CD14-positive monocyte (primary cell): ENCODE results near the gene NECAB2. TPM values are rescaled to one million over a fixed set of nuclear protein-coding genes. Genes with fewer than 3 reads are reported as not detected.

ENCODE experiments used
- DNase-seq, 3 donors: peaks; one replicate each; pipeline ENCODE4 v3.0.0-alpha.2; 2011 to 2022
- H2AFZ ChIP-seq: 2 replicates; pipeline ENCODE4 v1.6.0; 2012; ENCODE audit warnings: mild to moderate bottlenecking, low read depth, low read length, inconsistent platforms; ENCODE audit not compliant: insufficient read depth, poor library complexity, severe bottlenecking
- H3K27ac ChIP-seq, 2 donors: 1 replicate in 1 of 2; 2 replicates in 1 of 2; pipeline ENCODE4 v1.5.1; 2012 to 2013; ENCODE audit warnings: low read length in 2 of 2, control low read depth in 1 of 2, inconsistent platforms in 1 of 2, low read depth in 1 of 2, mild to moderate bottlenecking in 1 of 2
- H3K27me3 ChIP-seq, 2 donors: one replicate each; pipeline versions ENCODE4 v1.6.0 to v1.6.1; 2011 to 2013; ENCODE audit warnings: low read length in 2 of 2; ENCODE audit not compliant: control insufficient read depth in 2 of 2, insufficient read depth in 2 of 2
- H3K36me3 ChIP-seq, 2 donors: replicated peaks in 1 of 2; 1 replicate in 1 of 2; 2 replicates in 1 of 2; pipeline versions ENCODE4 v1.5.1 to v1.6.1; 2012 to 2013; ENCODE audit warnings: low read length in 2 of 2, control low read depth in 1 of 2, inconsistent platforms in 1 of 2, mild to moderate bottlenecking in 1 of 2; ENCODE audit not compliant: insufficient read depth in 2 of 2, control insufficient read depth in 1 of 2
- H3K4me1 ChIP-seq, 2 donors: 1 replicate in 1 of 2; 2 replicates in 1 of 2; pipeline versions ENCODE4 v1.5.1 to v1.6.1; 2012 to 2013; ENCODE audit warnings: low read length in 2 of 2, control low read depth in 1 of 2, inconsistent platforms in 1 of 2, mild to moderate bottlenecking in 1 of 2, moderate library complexity in 1 of 2; ENCODE audit not compliant: insufficient read depth in 2 of 2, control insufficient read depth in 1 of 2
- H3K4me2 ChIP-seq: replicated peaks from 2 replicates; pipeline ENCODE3; 2012; ENCODE audit warnings: low read length, moderate library complexity, mild to moderate bottlenecking; ENCODE audit not compliant: poor library complexity, severe bottlenecking; ENCODE audit errors: extremely low read depth
- H3K4me3 ChIP-seq, 3 experiments: fragments of 200-600 bp in 1 of 3; sonication (generic) in 1 of 3; replicated peaks in 1 of 3; 1 replicate in 2 of 3; 2 replicates in 1 of 3; pipeline ENCODE4 v1.5.1; 2011 to 2013; ENCODE audit warnings: low read length in 3 of 3, mild to moderate bottlenecking in 3 of 3, control low read depth in 2 of 3, low read depth in 2 of 3, inconsistent platforms in 1 of 3, moderate library complexity in 1 of 3
- H3K79me2 ChIP-seq: 2 replicates; pipeline ENCODE4 v1.6.0; 2012; ENCODE audit warnings: mild to moderate bottlenecking, control low read depth, inconsistent platforms, low read length, moderate library complexity; ENCODE audit not compliant: insufficient read depth
- H3K9ac ChIP-seq: 2 replicates; pipeline ENCODE4 v1.6.0; 2017; ENCODE audit warnings: low read length, mild to moderate bottlenecking; ENCODE audit not compliant: insufficient read depth, poor library complexity, severe bottlenecking
- H3K9me3 ChIP-seq, 2 donors: replicated peaks in 1 of 2; 1 replicate in 1 of 2; 2 replicates in 1 of 2; pipeline versions ENCODE4 v1.5.1 to v1.6.1; 2012 to 2013; ENCODE audit warnings: low read length in 2 of 2, control low read depth in 1 of 2; ENCODE audit not compliant: control insufficient read depth in 1 of 2, insufficient read depth in 1 of 2
- H4K20me1 ChIP-seq: 2 replicates; pipeline ENCODE4 v1.6.0; 2012; ENCODE audit warnings: mild to moderate bottlenecking, low read length, control low read depth, moderate library complexity; ENCODE audit not compliant: insufficient read depth
- H3K27ac Mint-ChIP-seq, 7 donors: one replicate each; pipeline ENCODE4 v1.8.0; 2020; ENCODE audit warnings: mild to moderate bottlenecking in 7 of 7, mixed read lengths in 7 of 7, moderate library complexity in 6 of 7, inconsistent platforms in 2 of 7
- H3K27me3 Mint-ChIP-seq, 3 donors: one replicate each; pipeline ENCODE4 v1.8.0; 2021 to 2022; ENCODE audit warnings: low read depth in 3 of 3, mild to moderate bottlenecking in 3 of 3, mixed read lengths in 3 of 3, moderate library complexity in 3 of 3, inconsistent platforms in 1 of 3
- H3K36me3 Mint-ChIP-seq, 2 donors: one replicate each; pipeline ENCODE4 v1.8.0; 2020; ENCODE audit warnings: mixed read lengths in 2 of 2, inconsistent platforms in 1 of 2, mild to moderate bottlenecking in 1 of 2
- H3K4me1 Mint-ChIP-seq: one replicate; pipeline ENCODE4 v1.8.0; 2020; ENCODE audit warnings: mild to moderate bottlenecking, mixed read lengths
- H3K4me3 Mint-ChIP-seq, 2 donors: one replicate each; pipeline ENCODE4 v1.8.0; 2020; ENCODE audit warnings: mild to moderate bottlenecking in 2 of 2, mixed read lengths in 2 of 2, moderate library complexity in 1 of 2
- H3K9me3 Mint-ChIP-seq, 7 donors: one replicate each; pipeline ENCODE4 v1.8.0; 2020 to 2022; ENCODE audit warnings: mixed read lengths in 7 of 7, mild to moderate bottlenecking in 6 of 7, moderate library complexity in 6 of 7, inconsistent platforms in 2 of 7
- WGBS: methylation state at CpG from one replicate; pipeline ENCODE4 v1.1.5; 2013; ENCODE audit warnings: missing lambda C conversion rate; ENCODE audit not compliant: insufficient coverage; 5-methylcytosine and 5-hydroxymethylcytosine counted together
- intact Hi-C, 2 donors: fragments of 100-400 bp; cut with micrococcal nuclease; formaldehyde crosslinking; loops; one replicate each; pipeline versions ENCODE4 v1.15.0 to v1.15.1; 2023
- polyA plus RNA-seq, 3 donors: library from polyadenylated mRNA; depleted of rRNA in 1 of 3; unstranded in 2 of 3; stranded (reverse) in 1 of 3; fragments of 300-500 nt in 2 of 3; fragments of >200 nt in 1 of 3; fragmentation: Illumina TruSeq in 2 of 3; gene quantifications; 1 replicate in 2 of 3; 2 replicates in 1 of 3; pipeline ENCODE4 v1.2.3, GENCODE V29; 2012 to 2021
- TF ChIP-seq, protein P1 (sequence below): fragments of 200-600 bp; IDR thresholded peaks from one replicate; pipeline ENCODE4 v1.8.0; 2022; ENCODE audit warnings: antibody characterized with exemption, mild to moderate bottlenecking

Gene NECAB2
- polyA plus RNA-seq, 3 donors, result 0.33 to 1.4 (median 0.52) TPM

- Histone ChIP-seq H3K27me3 (no peaks in the 10 kb centered on the region), H3K9ac (no peak overlapping the region), H3K36me3 (no peaks in the 10 kb centered on the region), H3K27ac (no peak overlapping the region), H4K20me1 (no peaks in the 10 kb centered on the region), H3K4me2 (no peak overlapping the region), H3K4me1 (no peaks in the 10 kb centered on the region), H3K79me2 (no peaks in the 10 kb centered on the region), H3K9me3 (no peaks in the 10 kb centered on the region), H3K4me3 (no peak overlapping the region), H2AFZ (no peak overlapping the region)
- intact Hi-C loops, result no loop called here
- Mint-ChIP-seq H3K36me3 (peaks cover 9 to 10% of the 10 kb centered on the region in 2 donors), H3K4me1 (no peaks in the 10 kb centered on the region), H3K4me3 (no peak overlapping the region), H3K27me3 (peaks cover 2 to 7% (median 4%) of the 10 kb centered on the region in 3 donors), H3K27ac (no peak overlapping the region), H3K9me3 (peaks cover 0 to 3% (median 0%) of the 10 kb centered on the region in 7 donors)
- TF ChIP-seq, protein P1, sequence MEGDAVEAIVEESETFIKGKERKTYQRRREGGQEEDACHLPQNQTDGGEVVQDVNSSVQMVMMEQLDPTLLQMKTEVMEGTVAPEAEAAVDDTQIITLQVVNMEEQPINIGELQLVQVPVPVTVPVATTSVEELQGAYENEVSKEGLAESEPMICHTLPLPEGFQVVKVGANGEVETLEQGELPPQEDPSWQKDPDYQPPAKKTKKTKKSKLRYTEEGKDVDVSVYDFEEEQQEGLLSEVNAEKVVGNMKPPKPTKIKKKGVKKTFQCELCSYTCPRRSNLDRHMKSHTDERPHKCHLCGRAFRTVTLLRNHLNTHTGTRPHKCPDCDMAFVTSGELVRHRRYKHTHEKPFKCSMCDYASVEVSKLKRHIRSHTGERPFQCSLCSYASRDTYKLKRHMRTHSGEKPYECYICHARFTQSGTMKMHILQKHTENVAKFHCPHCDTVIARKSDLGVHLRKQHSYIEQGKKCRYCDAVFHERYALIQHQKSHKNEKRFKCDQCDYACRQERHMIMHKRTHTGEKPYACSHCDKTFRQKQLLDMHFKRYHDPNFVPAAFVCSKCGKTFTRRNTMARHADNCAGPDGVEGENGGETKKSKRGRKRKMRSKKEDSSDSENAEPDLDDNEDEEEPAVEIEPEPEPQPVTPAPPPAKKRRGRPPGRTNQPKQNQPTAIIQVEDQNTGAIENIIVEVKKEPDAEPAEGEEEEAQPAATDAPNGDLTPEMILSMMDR, result no peak
- 91% methylated on average over 22 of the region's 25 CpGs for WGBS
- no peak for DNase-seq
Measured at GRCh38 chr16:83932955-83933673, 34.9 kb upstream of the NECAB2 start.

- H3K27ac Mint-ChIP-seq, result peak overlapping the region in 1 of 7 donors; percentile 12
- peaks cover 3 to 7% (median 4%) of the 10 kb centered on the region in 3 donors for H3K27me3 Mint-ChIP-seq
- H3K36me3 Mint-ChIP-seq, result peaks cover 5 to 6% of the 10 kb centered on the region in 2 donors
- H3K4me3 Mint-ChIP-seq, result no peak overlapping the region
- TF ChIP-seq, protein P1, result no peak
- peaks cover 6% of the 10 kb centered on the region for H3K4me1 Mint-ChIP-seq
- Histone ChIP-seq H3K4me2 (no peak overlapping the region), H3K9me3 (no peaks in the 10 kb centered on the region), H2AFZ (no peak overlapping the region), H3K36me3 (no peaks in the 10 kb centered on the region), H3K9ac (no peak overlapping the region), H3K27me3 (no peaks in the 10 kb centered on the region), H3K4me1 (peaks cover 5 to 6% of the 10 kb centered on the region in 2 donors), H3K4me3 (no peak overlapping the region), H4K20me1 (no peaks in the 10 kb centered on the region), H3K27ac (no peak overlapping the region), H3K79me2 (no peaks in the 10 kb centered on the region)
- H3K9me3 Mint-ChIP-seq, result peaks cover 0 to 6% (median 0%) of the 10 kb centered on the region in 7 donors
- 94% methylated on average over 20 of the region's 28 CpGs for WGBS
- no peak for DNase-seq
- intact Hi-C loops, result no loop called here
Measured at GRCh38 chr16:83933885-83934683, 34.0 kb upstream of the NECAB2 start.
